Measurements from ENCODE around the gene MFNG.

The MFNG gene

GRCh38 chr22:37515901-37516300, 29.7 kb upstream of the MFNG start:
- Histone ChIP-seq H3F3A (ENCODE audit: control insufficient read depth, insufficient read depth) (no peaks in the 10 kb centered on the region), H3K4me3 (ENCODE audit: low read length) (no peak overlapping the region), H3K27ac (ENCODE audit: low read depth, low read length) (no peak overlapping the region), H3K9me3 (ENCODE audit: control insufficient read depth, insufficient read depth, low read length) (no peaks in the 10 kb centered on the region), H3K36me3 (ENCODE audit: control insufficient read depth, low read length) (no peaks in the 10 kb centered on the region), H3K27me3 (ENCODE audit: control insufficient read depth, low read length) (peaks cover 36% of the 10 kb centered on the region), H4K20me1 (ENCODE audit: control insufficient read depth, insufficient read depth, low read depth, low read length) (no peaks in the 10 kb centered on the region), H3K4me2 (ENCODE audit: low read length) (no peak overlapping the region), H3K9me2 (replicated peaks; ENCODE audit: control insufficient read depth, low read length) (no peaks in the 10 kb centered on the region), H3K79me2 (ENCODE audit: control insufficient read depth, low read length) (no peaks in the 10 kb centered on the region), H3K4me1 (ENCODE audit: control insufficient read depth, low read length) (no peaks in the 10 kb centered on the region)
- TF ChIP-seq CTCF (IDR thresholded peaks at IDR 0.05; ENCODE audit: low read depth, low read length, poor library complexity, severe bottlenecking) (no peak), EZH2phosphoT487 (IDR thresholded peaks at IDR 0.05; ENCODE audit: borderline replicate concordance, low read length) (no peak)

- Histone ChIP-seq H3K79me2 (ENCODE audit: control insufficient read depth, low read length) (no peaks in the 10 kb centered on the region), H3F3A (ENCODE audit: control insufficient read depth, insufficient read depth) (no peaks in the 10 kb centered on the region), H3K9me3 (ENCODE audit: control insufficient read depth, insufficient read depth, low read length) (no peaks in the 10 kb centered on the region), H3K4me1 (ENCODE audit: control insufficient read depth, low read length) (no peaks in the 10 kb centered on the region), H4K20me1 (ENCODE audit: control insufficient read depth, insufficient read depth, low read depth, low read length) (no peaks in the 10 kb centered on the region), H3K4me3 (ENCODE audit: low read length) (no peak overlapping the region), H3K36me3 (ENCODE audit: control insufficient read depth, low read length) (no peaks in the 10 kb centered on the region), H3K9me2 (replicated peaks; ENCODE audit: control insufficient read depth, low read length) (no peaks in the 10 kb centered on the region), H3K4me2 (ENCODE audit: low read length) (no peak overlapping the region), H3K27ac (ENCODE audit: low read depth, low read length) (no peak overlapping the region), H3K27me3 (ENCODE audit: control insufficient read depth, low read length) (peaks cover 31% of the 10 kb centered on the region)
- no peak for TF ChIP-seq CTCF (IDR thresholded peaks at IDR 0.05; ENCODE audit: low read depth, low read length, poor library complexity, severe bottlenecking)
- TF ChIP-seq EZH2phosphoT487 (IDR thresholded peaks at IDR 0.05; ENCODE audit: borderline replicate concordance, low read length) = no peak
Measured at GRCh38 chr22:37514526-37515051, 28.4 kb upstream of the MFNG start.

GRCh38 chr22:37511395-37512104, 25.4 kb upstream of the MFNG start:
- H3K4me2 ChIP-seq (ENCODE audit: low read length) = no peak overlapping the region
- H3K27ac ChIP-seq (ENCODE audit: low read depth, low read length) = no peak overlapping the region

More at GRCh38 chr22:37511395-37512104, 25.4 kb upstream of the MFNG start:
- TF ChIP-seq EZH2phosphoT487 (IDR thresholded peaks at IDR 0.05; ENCODE audit: borderline replicate concordance, low read length) (no peak), CTCF (IDR thresholded peaks at IDR 0.05; ENCODE audit: low read depth, low read length, poor library complexity, severe bottlenecking) (no peak)
- Histone ChIP-seq H3F3A (ENCODE audit: control insufficient read depth, insufficient read depth) (no peaks in the 10 kb centered on the region), H3K9me3 (ENCODE audit: control insufficient read depth, insufficient read depth, low read length) (no peaks in the 10 kb centered on the region), H3K4me1 (ENCODE audit: control insufficient read depth, low read length) (no peaks in the 10 kb centered on the region), H3K9me2 (replicated peaks; ENCODE audit: control insufficient read depth, low read length) (no peaks in the 10 kb centered on the region), H4K20me1 (ENCODE audit: control insufficient read depth, insufficient read depth, low read depth, low read length) (no peaks in the 10 kb centered on the region), H3K4me3 (ENCODE audit: low read length) (no peak overlapping the region), H3K27me3 (ENCODE audit: control insufficient read depth, low read length) (peaks cover 26% of the 10 kb centered on the region), H3K36me3 (ENCODE audit: control insufficient read depth, low read length) (no peaks in the 10 kb centered on the region), H3K79me2 (ENCODE audit: control insufficient read depth, low read length) (no peaks in the 10 kb centered on the region)

All from DOHH2 (cell line).